Measurements from ENCODE around the gene MAP1LC3B.

Gene MAP1LC3B

DNA sequence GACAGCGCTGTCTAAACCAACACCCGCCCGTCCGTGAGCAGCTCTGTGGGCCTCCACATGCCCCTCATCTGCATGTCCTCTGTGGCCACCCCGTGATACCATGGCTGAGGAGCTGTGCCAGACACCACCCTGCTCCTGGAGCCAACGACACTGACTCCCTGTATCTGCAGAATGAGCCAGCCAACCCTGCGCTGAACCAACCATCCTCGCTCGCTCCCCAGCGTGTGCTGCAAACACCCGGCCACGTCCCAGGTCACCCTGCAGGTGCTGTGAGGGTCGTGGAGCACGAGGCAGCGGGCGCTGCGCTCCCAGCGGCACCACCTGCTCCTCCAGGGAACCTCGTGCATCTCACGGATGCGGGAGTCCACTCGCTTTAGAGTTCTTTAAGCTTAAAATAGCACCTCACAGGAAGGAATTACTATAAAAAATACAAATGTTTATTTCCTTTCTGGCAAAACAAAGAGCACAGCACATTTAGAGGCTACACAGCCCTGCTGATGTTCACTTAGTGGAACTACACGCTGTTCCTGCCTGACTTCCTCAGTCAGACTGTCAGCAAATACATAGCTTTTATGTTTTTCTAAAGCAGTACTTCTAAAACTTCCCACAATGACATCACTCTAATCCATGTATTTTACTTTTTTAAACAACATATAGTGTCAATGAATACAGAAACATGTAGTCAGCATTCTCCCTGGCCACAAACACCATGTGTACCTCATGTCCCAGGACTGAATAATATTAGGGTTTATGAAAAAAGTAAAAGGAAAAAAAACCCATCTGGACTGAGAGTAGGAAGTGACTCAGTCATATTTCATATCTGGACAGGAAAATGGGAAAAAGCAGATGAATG, 43.5 kb downstream of the MAP1LC3B start:
- DNase-seq, result no peak

DNA sequence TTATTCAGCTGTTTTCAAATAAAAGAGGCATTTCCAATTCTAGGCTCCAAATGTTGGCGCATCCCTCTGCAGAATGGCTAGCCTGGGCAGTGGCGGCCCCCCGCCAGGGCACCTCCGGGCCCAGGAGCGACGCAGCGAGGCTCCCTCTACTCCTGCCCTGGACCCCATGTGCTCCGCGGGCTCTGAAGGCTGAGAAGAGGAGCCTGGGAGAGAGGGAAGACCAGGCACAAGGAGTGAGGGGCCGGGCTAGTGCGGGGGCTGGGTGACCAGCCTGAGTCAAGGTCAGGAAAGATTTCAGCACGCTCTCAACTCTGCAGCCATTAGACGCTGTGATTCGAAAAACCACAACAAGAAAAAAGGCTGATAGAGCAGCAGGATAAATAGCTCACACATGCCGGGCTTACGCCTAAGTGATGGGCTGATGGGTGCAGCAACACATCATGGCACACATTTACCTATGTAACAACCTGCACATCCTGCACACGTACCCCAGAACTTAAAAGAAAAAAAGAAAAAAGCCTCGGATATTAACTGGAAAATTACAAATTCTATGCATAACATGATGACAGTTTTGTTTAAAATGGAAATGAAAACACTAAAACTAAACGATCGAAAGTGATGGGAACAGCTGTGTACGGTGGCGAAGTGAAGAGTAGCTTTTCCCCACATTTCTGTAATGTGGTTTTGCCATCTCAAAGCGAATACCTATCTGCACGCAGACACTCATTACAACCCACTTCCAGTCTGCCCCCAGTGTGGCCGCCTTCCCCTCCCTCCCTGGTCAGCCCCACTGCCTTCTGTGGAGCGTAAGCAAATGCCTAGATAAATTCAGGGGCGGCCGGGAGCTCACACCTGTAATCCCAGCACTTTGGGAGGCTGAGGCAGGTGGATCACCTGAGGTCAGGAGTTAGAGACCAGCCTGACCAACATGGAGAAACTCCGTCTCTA, 44.4 kb downstream of the MAP1LC3B start:
- no peak for DNase-seq

DNA sequence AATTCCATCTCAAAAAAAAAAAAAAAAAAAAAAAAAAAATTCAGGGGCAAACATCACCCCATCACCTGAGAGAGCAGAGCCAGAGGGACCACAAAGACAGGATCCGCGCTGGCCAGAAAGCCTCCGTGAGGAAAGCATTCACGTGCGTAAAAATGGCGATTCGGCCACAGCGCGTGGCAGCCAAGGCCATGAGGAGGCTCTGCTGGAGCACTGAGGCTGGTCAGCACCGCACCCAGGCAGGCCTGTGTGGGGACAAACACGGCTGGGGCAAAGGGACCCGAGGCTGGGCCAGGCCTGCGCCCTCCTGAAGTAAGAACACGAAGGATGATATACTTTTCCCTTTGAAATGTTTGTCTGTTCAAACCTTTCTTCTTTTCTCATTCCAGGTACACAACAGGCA, 45.2 kb downstream of the MAP1LC3B start:
- DNase-seq, result no peak

DNA sequence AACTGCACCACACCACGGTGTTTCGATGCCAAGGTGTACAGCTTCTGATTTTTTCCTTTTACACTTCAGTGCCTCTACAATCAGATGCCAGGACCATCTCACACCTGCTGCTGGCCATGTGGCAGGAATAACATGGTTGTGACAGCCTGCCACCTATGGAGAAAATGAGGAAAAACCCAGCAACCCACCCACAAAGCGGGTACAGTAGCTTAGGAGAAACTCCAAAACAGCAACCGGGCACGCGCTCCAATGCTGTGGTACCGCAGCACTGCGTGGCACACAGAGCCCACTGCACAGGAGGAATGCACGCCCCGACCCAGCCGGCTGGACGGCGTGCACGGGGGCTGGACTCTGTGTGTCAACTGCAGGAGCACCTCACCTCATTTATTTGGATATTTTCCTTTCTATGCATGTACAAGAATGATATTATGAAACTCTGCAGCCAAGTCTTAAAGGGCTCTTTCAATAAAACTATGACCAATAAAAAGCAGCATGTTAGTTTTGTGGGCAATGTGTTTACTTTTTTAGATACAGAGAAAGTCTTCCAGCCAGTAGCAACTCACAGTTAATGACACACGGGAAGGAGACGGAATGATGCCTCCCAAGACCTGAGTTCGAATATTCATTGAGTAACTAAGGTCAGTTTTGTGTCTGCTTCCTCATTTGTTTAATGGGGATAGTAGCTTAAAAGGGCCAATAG, 45.9 kb downstream of the MAP1LC3B start:
- no peak for DNase-seq

DNA sequence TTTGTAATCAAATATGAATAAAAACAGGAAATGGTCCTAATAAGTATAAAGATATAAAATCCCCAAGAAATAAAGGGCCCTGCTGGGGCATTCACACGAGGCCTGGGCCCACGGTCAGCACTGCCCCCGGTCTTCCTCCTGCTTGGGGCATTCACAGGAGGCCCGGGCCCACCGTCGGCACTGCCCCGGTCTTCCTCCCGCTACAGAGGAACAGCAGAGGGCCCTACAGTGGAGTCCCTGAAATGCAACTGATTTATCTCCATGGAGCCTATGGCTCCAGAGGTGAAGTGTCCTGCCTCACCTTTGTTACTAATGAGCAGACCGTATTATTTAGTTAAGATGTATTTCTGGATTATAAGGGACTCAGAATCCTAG, 46.5 kb downstream of the MAP1LC3B start:
- DNase-seq, result no peak

DNA sequence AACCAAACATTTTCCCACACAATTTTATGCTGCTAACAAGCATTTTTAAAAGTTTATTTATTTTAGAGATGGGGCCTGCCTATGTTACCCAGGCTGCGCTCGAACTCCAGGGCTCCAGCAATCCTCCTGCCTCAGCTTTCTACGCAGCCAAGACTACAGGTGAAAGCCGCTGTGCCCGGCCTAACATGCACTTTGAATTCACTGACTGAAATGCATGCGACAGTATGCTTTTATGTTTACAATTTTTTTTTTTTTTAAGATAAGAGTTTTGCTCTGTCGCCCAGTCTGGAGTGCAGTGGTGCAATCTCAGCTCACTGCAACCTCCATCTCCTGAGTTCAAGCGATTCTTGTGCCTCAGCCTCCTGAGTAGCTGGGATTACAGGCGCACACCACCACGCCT, 47.8 kb downstream of the MAP1LC3B start:
- no peak for DNase-seq

DNA sequence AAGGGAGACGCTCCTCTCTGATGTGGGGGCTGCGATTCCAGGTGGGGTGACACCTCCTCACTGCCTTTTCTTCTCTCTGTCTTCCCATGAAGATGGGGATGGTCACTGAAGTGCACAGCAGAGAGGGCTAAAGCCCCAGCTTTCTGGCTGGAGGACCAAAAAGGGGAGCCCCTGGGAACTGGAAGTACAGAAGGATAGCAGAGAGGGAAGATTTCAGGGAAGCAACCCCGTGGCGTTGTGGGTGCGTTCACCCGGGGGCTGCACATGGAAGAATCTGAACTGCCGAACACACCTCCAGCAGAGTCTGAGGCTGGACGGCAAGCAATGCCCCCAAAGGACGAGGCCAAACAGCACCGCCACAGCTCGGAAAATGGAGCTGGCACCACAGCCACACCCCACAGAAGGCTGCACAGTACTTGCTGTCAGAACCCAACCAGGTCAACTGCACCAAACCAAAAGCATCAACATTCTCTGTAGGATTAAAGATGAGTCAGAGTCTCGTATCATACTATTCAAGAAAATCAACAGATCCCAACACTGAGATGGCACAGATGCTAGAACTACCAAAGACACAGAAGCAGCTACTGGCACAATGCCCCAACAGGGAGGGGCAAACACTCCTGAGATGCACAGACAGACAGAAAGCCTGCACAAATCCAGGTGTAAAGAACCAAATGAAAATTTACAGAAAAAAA, 49.9 kb downstream of the MAP1LC3B start:
- no peak for DNase-seq

DNA sequence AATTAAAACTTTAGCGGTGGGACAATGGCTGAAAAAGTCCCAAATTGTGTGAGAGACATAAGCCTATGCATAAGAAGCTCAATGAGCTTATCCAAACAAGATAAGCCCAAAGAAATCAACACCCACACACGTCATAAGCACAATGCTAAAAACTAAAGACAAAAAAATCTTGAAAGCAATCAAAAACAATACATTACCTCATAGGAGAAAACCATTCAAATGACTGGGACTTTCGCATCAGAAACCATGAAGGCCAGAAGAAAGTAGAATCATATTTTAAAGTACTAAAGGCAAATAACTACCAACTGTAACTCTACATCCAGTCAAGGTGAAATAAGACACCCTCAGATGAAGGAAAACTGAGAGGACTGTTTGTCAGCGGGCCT, 50.4 kb downstream of the MAP1LC3B start:
- DNase-seq, result no peak

DNA sequence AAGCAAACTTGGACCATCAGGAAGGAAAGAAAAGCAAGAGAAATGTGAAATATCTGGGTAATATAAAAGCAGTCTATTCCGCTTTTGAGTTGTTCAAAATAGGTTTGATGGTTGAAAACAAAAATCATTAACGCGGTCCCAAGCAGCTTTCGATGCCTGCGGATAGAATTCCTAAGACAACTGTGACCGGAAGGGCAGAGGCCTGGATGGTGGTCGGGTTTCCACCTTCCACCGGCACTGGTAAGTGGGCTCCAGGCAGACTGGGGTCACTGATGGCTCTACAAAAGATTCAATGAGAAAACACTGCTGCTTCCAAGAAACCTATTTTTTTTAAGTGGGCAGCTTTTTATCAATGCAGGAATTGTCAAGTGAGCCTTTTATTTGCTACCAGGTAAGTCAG, 50.9 kb downstream of the MAP1LC3B start:
- no peak for DNase-seq

DNA sequence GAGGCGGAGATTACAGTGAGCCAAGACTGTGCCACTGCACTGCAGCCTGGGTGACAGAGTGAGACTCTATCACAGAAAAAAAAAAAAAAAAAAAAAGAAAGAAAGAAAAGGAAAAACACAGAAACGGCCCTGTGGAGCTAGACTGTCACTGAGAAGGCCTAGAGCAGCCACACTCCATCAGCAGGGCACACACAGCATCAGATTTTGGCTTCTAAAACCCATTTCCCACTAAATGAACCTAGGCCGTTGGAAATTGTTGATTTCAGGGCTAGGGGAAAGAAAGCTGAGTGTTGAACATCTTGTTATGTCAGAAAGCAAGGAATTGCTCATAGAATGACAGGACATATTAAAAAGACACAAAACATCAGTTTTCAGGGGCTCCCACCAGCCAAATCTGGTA, 51.8 kb downstream of the MAP1LC3B start:
- no peak for DNase-seq

DNA sequence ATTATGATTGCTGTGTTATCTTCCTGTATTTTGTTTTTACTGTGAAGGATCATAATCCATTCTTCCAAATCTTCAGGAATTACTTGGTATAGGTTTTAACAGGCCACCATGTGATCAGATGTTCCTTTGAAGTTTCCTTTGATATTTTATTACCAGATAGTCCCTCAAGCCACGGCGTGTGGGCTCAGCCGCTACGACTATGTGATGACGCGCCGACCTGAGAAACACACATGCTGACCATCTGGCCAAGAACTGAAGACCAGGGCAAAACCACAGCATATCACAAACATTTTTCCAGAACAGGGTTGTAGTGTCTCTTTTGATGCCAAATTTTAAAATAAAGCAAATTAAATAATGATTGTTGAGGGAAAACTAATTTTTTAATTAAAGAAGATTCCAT, 53.4 kb downstream of the MAP1LC3B start:
- DNase-seq, result no peak

DNA sequence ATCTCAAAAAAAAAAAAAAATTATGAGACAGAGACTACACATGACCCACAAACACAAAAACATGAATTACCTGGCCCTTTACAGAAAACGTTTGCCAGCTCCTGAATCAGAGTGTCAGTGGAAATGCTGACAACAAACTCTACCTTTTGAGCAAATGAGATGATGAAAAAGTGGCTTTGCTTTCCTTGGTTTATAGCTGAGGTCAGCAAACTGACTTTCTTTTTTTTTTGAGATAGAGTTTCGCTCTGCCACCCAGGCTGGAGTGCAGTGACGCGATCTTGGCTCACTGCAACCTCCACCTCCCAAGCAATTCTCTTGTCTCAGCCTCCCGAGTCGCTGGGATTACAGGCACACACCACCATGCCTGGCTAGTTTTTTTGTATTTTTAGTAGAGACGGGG, 54.3 kb downstream of the MAP1LC3B start:
- DNase-seq, result no peak

DNA sequence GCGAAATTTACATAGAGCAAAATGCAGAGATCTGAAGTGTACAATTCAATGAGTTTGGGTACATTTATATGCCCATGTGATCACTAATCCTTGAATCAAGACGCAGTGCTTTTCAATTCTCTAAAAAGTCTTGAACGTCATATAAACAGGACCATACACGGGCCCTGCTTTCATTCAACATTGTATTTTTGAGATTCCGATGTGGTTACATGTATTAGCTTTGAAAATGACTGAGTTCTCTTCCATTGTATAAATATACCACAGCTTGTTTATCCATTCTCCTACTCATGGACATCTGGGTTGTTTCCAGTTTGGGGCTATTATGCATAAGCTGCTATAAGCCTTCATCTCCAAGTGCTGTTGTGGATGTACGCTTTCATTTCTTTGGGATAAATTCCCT, 55.2 kb downstream of the MAP1LC3B start:
- no peak for DNase-seq

DNA sequence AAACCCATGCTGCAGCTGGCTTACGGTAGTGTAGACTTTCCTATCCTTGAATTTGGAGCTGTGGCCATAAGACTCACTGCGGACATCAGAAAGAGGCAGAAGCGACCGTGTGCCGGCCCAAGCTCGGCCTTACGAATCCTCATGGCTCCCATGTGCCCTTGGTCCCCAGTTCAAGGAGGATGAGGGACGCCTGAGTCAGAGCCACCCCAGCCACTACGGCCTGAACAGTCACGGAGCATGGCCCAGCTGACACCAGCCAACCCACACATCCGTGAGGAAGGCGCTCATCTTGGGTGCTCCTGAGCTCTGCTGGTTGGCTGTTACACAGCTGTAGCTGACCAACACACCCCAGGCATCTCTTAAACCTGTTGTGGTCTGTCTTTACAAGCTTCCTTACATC, 56.7 kb downstream of the MAP1LC3B start:
- no peak for DNase-seq

DNA sequence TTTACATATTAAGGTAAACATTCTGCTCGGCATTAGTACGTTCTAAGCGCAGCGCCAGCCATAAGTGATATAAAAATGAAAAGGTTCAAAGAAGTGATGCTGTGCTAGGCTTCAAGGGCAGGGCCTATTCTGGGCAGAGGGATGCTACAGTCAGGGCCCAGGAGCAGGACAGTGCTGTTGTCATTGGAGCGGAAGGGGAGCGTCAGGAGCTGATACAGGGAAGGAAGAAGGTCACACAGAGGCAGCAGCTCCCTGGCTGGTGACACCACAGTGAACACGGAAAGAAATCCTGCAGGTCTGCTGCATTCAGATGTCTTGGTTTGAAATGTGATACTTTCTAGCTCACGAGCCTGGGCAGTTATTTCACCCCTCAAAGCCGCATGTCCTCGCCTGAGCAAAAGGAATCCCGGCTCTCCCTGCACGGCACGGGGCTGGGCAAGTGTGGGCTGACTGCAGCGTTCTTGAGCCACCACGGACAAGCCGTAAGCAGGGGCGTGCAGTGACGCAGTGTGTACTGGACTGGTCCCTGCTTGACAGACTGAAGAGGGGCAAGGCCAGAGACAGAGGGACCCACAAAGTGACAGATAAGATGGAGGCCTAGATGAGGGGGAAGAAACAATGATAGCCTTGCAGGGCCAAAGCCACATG, 59.6 kb downstream of the MAP1LC3B start:
- DNase-seq, result no peak

DNA sequence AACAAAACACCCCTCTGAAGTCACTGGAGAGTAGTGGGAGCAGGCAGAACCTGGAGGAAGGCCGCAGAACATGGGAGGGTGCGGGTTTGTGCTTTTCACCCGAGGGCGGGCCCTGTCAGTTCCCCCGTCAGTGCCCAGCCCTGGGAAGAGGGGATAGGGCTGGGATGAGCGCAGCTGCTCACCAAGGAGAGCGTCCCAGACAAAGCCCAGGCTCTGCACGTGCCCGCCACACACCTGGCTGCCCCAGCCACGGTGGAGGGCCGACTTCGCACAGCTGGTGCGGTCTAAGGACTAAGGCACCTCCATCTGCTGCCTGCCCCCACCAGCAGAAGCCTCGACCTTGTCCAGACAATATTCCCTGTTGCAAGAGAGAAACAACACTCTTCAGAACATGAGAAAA, 61.2 kb downstream of the MAP1LC3B start:
- no peak for DNase-seq

All from activated CD4-positive, alpha-beta T cell treated with anti-CD3 and anti-CD28 coated beads, Interleukin-2, amount 50 U/mL, for 4 hours (primary cell).